HG03354 (cell line): ENCODE results near the gene PFDN2.
"Not testable (repeated sequence)": the region's sequence is repeated elsewhere in the genome, so short reads cannot be mapped to it uniquely, and the experiment has no call there.

Source experiments
- ATAC-seq: cut with Tn5 transposase; IDR thresholded peaks from one replicate; pipeline ENCODE4 v1.9.1; 2021; ENCODE audit warnings: mild to moderate bottlenecking; ENCODE audit not compliant: unreplicated experiment, poor library complexity, severe bottlenecking

Gene PFDN2

GRCh38 chr1:161140755-161141400 lies 23.0 kb upstream of the PFDN2 start:
- no peak for ATAC-seq

- no peak for ATAC-seq
These were observed 21.9 kb upstream of the PFDN2 start for GRCh38 chr1:161139766-161140165.

DNA sequence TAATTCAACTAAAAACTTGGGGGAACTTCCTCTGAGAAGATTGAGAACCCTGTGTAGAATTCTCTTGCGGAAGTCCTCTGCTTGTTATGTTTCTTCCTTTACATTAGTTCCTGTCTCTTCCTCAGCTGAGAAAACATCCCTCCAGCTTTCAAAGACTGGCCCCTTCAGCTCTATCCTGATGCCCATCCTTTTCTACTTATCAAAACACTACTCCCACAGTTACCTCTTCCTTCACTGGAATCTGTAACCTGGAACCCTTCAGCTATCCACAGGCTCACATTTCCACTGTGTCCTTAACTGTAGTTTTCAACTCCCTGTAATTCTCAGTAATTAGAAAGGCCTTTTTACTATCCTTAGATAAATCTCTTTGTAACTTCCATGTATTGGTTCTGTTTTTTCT lies 20.6 kb upstream of the PFDN2 start:
- no peak for ATAC-seq

- no peak for ATAC-seq
These were observed 20.0 kb upstream of the PFDN2 start for GRCh38 chr1:161137881-161138280.

GRCh38 chr1:161133220-161133740 lies 15.4 kb upstream of the PFDN2 start:
- ATAC-seq, result peak; percentile 13

- ATAC-seq, result peak; percentile 96
These were observed 14.8 kb upstream of the PFDN2 start, which contains the start of gene DEDD for GRCh38 chr1:161132410-161133219. TSS of gene DEDD (minus strand) at chr1:161132667. CDS start at chr1:161124462, 8,205 bp downstream.

GRCh38 chr1:161131523-161132409 lies 13.9 kb upstream of the PFDN2 start:
- ATAC-seq, result no peak

GRCh38 chr1:161130266-161130665 lies 12.4 kb upstream of the PFDN2 start:
- no peak for ATAC-seq

- no peak for ATAC-seq
These were observed 11.0 kb upstream of the PFDN2 start for GRCh38 chr1:161128591-161129420.

GRCh38 chr1:161127649-161128048 lies 9.8 kb upstream of the PFDN2 start:
- ATAC-seq, result no peak

- ATAC-seq, result no peak
These were observed 5.1 kb upstream of the PFDN2 start for GRCh38 chr1:161122967-161123366.

- ATAC-seq, result no peak
These were observed 4.0 kb upstream of the PFDN2 start for GRCh38 chr1:161121834-161122233.

- no peak for ATAC-seq
These were observed 3.3 kb upstream of the PFDN2 start for GRCh38 chr1:161121042-161121650.

- peak; percentile 56 for ATAC-seq
These were observed 1.5 kb upstream of the PFDN2 start for GRCh38 chr1:161119092-161119903.

GRCh38 chr1:161115961-161116360 lies 1.9 kb downstream of the PFDN2 start:
- ATAC-seq, result not testable (repeated sequence)

DNA sequence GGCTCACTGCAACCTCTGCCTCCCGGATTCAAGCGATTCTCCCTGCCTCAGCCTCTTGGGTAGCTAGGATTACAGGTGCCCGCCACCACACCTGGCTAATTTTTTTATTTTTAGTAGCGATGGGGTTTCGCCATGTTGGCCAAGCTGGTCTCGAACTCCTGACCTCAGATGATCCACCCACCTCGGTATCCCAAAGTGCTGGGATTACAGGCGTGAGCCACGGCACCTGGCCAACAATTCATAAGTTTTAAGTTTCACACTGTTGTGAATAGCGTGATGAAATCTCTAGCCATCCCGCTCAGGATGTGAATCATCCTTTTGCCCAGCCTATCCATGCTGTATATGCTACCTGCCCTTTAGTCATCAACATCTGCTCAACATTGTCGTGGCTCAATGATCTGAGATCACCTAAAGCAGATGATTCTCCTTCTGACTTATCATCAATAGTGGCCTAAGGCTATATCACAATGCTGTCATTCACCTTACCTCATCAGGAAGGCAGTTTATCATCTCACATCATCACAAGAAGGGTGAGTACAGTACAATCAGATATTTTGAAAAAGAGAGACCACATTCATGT lies 2.6 kb downstream of the PFDN2 start:
- ATAC-seq, result no peak

DNA sequence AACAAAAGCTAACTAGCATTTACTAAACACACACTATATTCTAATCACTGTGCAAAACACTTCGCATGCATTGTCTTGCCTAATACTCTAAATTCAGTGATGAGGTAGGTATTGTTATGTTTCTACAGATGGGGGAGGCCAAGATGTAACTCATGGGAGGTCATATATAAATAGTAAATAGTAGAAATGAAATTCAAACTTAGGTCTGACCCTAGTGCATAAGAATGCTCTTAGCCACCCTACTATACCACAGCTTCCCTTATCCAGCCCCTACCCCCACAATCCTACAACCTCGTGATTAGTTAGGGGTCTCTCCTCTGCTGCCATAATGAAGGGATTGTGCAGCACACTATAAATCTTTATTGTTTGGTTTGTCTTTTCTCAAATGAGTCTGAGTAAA lies 3.3 kb downstream of the PFDN2 start:
- ATAC-seq, result no peak

- ATAC-seq, result no peak
These were observed 3.9 kb downstream of the PFDN2 start for GRCh38 chr1:161113915-161114314.
